Loucy (cell line): ENCODE results near the gene CARD19.

Experiments
- EZH2phosphoT487 ChIP-seq: fragments of 200-600 bp; IDR thresholded peaks from 2 replicates; pipeline ENCODE4 v1.6.1; 2018; ENCODE audit warnings: antibody characterized with exemption, mild to moderate bottlenecking, moderate library complexity, borderline replicate concordance
- TF ChIP-seq, protein P1 (sequence below): fragments of 200-600 bp; sonication (generic); conservative IDR thresholded peaks from 2 replicates; pipeline ENCODE4 v1.5.1; 2014; ENCODE audit warnings: mild to moderate bottlenecking, antibody characterized with exemption, low read length

GRCh38 chr9:93097511-93098201 is 1.6 kb downstream of the CARD19 start:
- no peak for TF ChIP-seq EZH2phosphoT487
- TF ChIP-seq, protein P1, sequence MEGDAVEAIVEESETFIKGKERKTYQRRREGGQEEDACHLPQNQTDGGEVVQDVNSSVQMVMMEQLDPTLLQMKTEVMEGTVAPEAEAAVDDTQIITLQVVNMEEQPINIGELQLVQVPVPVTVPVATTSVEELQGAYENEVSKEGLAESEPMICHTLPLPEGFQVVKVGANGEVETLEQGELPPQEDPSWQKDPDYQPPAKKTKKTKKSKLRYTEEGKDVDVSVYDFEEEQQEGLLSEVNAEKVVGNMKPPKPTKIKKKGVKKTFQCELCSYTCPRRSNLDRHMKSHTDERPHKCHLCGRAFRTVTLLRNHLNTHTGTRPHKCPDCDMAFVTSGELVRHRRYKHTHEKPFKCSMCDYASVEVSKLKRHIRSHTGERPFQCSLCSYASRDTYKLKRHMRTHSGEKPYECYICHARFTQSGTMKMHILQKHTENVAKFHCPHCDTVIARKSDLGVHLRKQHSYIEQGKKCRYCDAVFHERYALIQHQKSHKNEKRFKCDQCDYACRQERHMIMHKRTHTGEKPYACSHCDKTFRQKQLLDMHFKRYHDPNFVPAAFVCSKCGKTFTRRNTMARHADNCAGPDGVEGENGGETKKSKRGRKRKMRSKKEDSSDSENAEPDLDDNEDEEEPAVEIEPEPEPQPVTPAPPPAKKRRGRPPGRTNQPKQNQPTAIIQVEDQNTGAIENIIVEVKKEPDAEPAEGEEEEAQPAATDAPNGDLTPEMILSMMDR, result no peak
